Astrocyte of the hippocampus (primary cell): ENCODE measurements around the gene DDX60.

Experiments used
- DNase-seq: peaks from one replicate; pipeline ENCODE4 v3.0.0; 2011; ENCODE audit warnings: low read depth, low spot score

The DDX60 gene

DNA sequence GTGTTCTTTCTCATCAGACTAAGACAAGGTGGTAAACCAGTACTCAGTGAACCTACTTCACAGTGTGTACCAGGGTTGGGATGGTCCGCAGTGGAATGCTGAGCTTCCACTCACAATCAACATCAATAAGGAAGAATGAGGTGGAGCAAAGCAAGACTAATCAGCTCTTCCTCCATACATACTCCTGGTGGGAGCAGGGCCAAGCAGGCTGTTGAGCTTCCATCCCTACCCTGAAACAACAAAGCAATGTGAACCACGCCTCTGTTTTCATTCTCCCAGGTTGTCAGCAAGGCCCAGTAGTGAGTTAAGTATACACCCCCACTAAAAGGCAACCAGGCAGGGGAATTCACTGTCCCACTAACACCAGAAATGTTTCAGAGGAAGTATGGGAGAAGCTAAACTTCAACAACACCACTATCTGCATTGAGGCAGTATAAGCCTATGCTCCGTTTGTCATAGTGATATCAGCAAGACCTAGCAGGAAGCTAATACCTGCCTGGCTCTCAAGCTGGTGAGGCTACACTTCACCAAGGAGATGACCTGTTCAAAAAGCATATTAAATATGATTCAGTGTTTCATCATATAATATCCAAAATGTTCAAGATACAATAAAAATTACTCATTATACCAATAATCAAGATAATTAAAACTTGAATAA, 109.5 kb downstream of the DDX60 start:
- DNase-seq, result no peak

DNA sequence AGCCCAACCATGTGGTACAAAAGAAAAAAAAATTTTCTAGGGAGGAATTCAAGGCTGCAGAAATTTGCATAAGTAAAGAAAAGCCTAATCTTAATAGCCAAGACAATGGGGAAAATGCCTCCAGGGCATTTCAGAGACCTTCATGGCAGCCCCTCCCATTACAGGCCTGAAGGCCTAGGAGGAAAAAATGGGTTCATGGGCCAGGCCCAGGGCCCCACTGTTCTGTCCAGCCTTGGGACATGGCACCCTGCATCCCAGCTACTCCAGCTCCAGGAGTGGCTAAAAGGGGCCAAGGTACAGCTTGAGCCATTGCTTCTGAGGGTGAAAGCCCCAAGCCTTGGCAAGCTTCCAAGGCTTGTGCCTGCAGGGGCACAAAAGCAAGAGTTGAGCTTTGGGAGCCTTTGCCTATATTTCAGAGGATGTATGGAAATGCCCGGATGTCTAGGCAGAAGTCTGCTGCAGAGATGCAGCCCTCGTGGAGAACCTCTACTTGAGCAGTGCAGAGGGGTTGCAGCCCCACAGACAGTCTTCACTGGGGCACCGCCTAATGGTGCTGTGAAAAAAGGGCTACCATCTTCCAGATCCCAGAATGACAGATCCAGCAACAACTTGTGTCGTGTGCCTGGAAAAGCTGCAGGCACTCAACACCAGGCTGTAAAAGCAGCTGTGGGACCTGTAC, 115.2 kb downstream of the DDX60 start:
- DNase-seq, result no peak

DNA sequence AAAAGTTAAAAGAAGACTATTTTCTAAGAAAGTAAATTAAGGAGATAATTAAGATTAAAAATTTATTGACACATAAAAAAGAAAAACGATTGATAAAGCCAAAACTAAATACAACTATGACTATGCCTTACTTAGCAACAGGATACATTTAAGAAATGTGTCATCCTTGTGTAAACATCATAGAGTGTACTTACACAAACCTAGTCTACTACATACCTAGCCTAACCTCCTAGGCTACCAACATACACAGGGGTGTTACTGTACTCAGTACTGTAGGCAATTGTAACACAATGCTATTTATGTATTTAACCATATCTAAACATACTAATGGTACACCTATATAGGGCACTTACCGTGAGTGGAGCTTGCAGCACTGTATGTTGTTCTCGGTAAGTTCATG, 117.9 kb downstream of the DDX60 start:
- no peak for DNase-seq

GRCh38 chr4:168199260-168199957, 119.1 kb downstream of the DDX60 start:
- no peak for DNase-seq

DNA sequence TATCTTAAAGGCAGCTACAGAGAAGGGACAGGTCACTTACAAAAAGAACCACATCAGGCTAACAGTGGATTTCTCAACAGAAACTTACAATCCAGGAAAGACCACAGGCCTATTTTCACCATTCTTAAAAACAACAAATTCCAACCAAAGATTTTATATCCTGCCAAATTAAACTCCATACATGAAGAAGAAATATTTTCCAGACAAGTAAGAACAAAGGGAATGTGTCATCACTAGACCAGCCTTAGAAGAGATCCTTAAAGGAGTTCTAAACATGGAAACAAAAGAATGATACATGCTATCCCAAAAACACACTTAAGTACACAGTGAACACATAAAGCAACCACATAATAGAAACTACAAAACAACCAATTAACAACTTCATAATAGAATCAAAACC, 120.6 kb downstream of the DDX60 start:
- peak; percentile 16 for DNase-seq

GRCh38 chr4:168188754-168189153, 129.8 kb downstream of the DDX60 start:
- DNase-seq, result no peak

DNA sequence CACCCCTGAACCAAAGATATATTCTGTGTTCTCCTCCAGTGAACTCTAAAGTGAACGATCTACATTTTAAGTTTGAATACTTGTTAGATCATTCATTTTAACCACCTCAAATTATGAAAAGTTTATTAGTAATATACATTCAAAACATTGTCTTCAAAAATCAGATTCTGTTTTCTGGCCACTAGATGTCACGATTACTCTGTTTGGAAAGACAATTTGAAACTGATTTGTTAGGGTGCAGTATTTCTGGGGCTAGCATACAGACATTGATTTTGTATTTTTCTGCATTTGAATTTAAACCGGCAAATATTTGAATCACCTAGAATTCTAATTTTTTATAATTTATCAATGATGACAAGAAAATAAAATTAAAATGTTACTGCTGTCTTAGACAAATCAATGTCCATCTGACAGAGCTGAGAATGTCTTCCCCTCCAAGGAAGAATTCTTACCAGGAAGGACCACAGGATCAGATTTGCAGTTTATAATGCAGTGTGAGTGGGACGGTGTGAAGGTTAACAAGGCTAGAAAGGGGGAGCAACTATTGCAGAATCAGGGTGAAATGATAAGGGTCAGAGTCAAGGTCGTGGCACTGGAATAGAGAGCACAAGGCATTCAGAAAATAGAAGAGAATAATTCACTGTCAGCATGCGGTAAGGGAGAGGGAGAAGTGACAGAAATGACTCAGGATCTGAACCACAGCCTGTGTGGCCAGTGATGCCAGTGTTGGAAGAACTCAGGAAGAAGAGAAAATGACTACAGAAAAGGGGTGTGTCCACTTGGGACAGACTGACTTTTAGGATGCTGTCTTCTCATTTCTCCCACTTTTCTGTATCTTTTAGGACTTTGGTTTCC, 134.6 kb downstream of the DDX60 start:
- peak; percentile 57 for DNase-seq

DNA sequence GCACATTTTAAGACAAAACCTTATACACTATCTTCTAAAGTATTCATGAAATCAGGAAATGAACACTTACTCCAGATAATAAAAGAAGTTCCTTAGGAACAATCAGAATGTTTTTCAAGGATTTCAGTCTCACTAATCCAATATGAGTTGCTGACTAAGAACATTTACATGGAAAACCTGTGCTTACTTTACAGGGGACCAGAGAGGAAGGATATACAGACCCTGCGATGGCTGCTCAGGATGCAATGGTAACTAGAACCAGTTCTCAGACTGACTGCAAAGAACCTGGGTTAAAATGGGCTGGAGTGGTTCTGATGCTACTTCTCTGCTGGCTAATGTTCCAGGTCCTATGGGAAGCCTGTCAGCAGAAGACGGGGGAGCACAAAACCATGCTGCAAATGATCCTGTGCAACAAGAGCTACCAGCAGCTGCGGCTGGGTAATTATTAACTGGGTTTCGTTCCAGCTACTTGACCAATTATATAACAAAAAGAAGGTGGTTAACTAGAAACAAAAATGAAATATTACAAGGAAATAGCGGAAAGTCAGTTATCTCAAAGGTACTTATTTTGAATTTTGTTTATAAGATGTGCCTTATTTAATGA, 140.9 kb downstream of the DDX60 start:
- DNase-seq, result no peak

GRCh38 chr4:168174308-168174707, 144.2 kb downstream of the DDX60 start:
- no peak for DNase-seq

DNA sequence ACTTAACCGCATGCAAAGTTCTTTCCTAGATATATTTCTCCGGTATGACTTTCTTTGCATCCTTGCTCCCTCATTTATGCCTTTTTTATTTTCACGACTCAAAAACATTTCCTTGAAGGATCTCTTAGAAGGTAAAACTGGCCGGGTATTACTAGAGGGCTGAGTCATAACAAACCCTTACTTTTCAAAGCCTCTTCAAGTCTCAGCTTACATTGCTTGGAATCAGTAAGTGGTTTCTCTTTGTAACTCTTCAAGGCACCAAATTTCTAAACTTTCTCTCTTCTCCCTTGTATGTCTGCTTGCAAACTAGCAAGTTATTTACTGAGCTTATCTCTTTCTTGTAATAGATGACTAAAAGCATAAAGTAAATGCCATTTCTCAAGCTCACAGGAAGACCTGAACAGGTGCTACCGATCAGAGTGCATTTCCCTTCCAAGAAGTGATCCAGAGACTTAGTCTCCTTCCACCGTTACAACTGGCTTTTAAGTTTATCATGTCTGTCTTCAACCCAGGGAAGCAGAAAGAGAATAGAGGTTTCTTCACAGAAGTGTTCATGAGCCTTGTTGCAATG, 150.8 kb downstream of the DDX60 start:
- DNase-seq, result peak; percentile 38
